ENCODE measurements around the gene CCDC38.
A peak's percentile ranks its signal among the peaks of the same experiment; 100 is the strongest.

The CCDC38 gene

GRCh38 chr12:95962222-95962621 lies 19.8 kb upstream of the CCDC38 start:
- no peak for DNase-seq (ENCODE audit: low read depth in 3 of 3)

GRCh38 chr12:95960241-95960640 lies 17.8 kb upstream of the CCDC38 start:
- no peak for DNase-seq (ENCODE audit: low read depth in 3 of 3)

GRCh38 chr12:95959107-95959506 lies 16.7 kb upstream of the CCDC38 start:
- DNase-seq (ENCODE audit: low read depth in 3 of 3), result no peak

- DNase-seq (ENCODE audit: low read depth in 3 of 3), result no peak
These were observed 14.2 kb upstream of the CCDC38 start for GRCh38 chr12:95956557-95957145.

- no peak for DNase-seq (ENCODE audit: low read depth in 3 of 3)
These were observed 13.2 kb upstream of the CCDC38 start for GRCh38 chr12:95955549-95956159.

- DNase-seq (ENCODE audit: low read depth in 3 of 3), result no peak
These were observed 10.6 kb upstream of the CCDC38 start for GRCh38 chr12:95953000-95953399.

GRCh38 chr12:95951515-95951914 lies 9.1 kb upstream of the CCDC38 start:
- no peak for DNase-seq (ENCODE audit: low read depth in 3 of 3)

- no peak for DNase-seq (ENCODE audit: low read depth in 3 of 3)
These were observed 7.2 kb upstream of the CCDC38 start for GRCh38 chr12:95949477-95950206.

GRCh38 chr12:95944108-95944704 lies 1.8 kb upstream of the CCDC38 start:
- no peak for DNase-seq (ENCODE audit: low read depth in 3 of 3)

GRCh38 chr12:95943330-95943842 lies 972 bp upstream of the CCDC38 start, which contains the start of gene AMDHD1:
Gene AMDHD1 (plus strand): TSS chr12:95943331. CDS start chr12:95943399, 68 bp downstream.
- DNase-seq (ENCODE audit: low read depth in 3 of 3), result peak; percentile 13 to 63 (median 17)

- peak in 1 of 3 experiments; percentile 1 for DNase-seq (ENCODE audit: low read depth in 3 of 3)
These were observed 302 bp downstream of the CCDC38 start for GRCh38 chr12:95942101-95942523.

GRCh38 chr12:95940514-95940913 lies 1.9 kb downstream of the CCDC38 start:
- DNase-seq (ENCODE audit: low read depth in 3 of 3), result no peak

- no peak for DNase-seq (ENCODE audit: low read depth in 3 of 3)
These were observed 20.2 kb downstream of the CCDC38 start for GRCh38 chr12:95922231-95922630.

- no peak for DNase-seq (ENCODE audit: low read depth in 3 of 3)
These were observed 23.3 kb downstream of the CCDC38 start for GRCh38 chr12:95919110-95919509.

GRCh38 chr12:95918194-95918993 lies 24.0 kb downstream of the CCDC38 start:
- peak; percentile 11 to 22 (median 16) for DNase-seq (ENCODE audit: low read depth in 3 of 3)

- DNase-seq (ENCODE audit: low read depth in 3 of 3), result no peak
These were observed 32.5 kb downstream of the CCDC38 start for GRCh38 chr12:95909871-95910270.

GRCh38 chr12:95908573-95908972 lies 33.8 kb downstream of the CCDC38 start:
- DNase-seq (ENCODE audit: low read depth in 3 of 3), result no peak

GRCh38 chr12:95898081-95898480 lies 44.3 kb downstream of the CCDC38 start:
- DNase-seq (ENCODE audit: low read depth in 3 of 3), result no peak

GRCh38 chr12:95896846-95897245 lies 45.6 kb downstream of the CCDC38 start:
- no peak for DNase-seq (ENCODE audit: low read depth in 3 of 3)

GRCh38 chr12:95890958-95891357 lies 51.5 kb downstream of the CCDC38 start:
- no peak for DNase-seq (ENCODE audit: low read depth in 3 of 3)

- no peak for DNase-seq (ENCODE audit: low read depth in 3 of 3)
These were observed 55.1 kb downstream of the CCDC38 start for GRCh38 chr12:95887311-95887710.

All from stimulated activated CD4-positive, alpha-beta T cell treated with anti-CD3 and anti-CD28 coated beads, TNF-alpha, amount 100 ng/mL, for 24 hours (primary cell).